Stomach (tissue), 4 donors: ENCODE data around the gene MKX.

Source experiments
- CTCF ChIP-seq, 7 experiments: fragments of 450-650 bp in 4 of 7; fragments of 200-600 bp in 3 of 7; sonication (generic) in 3 of 7; IDR thresholded peaks; one replicate each; pipeline ENCODE4 v1.5.1; 2016 to 2019; ENCODE audit warnings: antibody characterized with exemption in 7 of 7, control low read depth in 2 of 7, mild to moderate bottlenecking in 1 of 7
- POLR2A ChIP-seq, 4 donors: fragments of 450-650 bp; IDR thresholded peaks; one replicate each; pipeline ENCODE4 v1.6.1; 2016; ENCODE audit warnings: antibody characterized with exemption in 4 of 4, control low read depth in 2 of 4, mild to moderate bottlenecking in 1 of 4, moderate library complexity in 1 of 4

DNA sequence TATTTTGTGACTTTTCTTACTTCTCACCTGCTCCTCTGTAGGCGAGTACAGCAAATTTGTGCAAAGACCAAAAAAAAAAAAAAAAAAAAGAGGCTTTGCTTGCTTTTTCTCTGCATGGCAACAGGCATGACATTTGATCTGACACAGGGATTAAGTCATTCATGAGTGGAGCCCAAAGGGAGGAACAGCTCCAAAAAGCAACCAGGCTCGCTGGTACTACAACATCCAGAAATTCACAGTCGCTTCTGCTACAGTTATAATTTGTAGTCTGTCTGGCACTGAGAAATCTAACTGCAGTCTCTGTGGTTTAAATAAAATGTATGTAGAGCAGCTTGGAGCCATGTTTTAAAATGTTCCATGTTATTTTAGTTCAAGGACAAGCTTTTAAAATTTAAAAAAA is 31.7 kb downstream of the MKX start:
- TF ChIP-seq CTCF (IDR thresholded peaks at IDR 0.05) = no peak
- TF ChIP-seq POLR2A (IDR thresholded peaks at IDR 0.05) = no peak
